Adipocyte (in vitro differentiated cells): ENCODE measurements around the gene DNAJC24.
"Not testable (repeated sequence)": the region's sequence is repeated elsewhere in the genome, so short reads cannot be mapped to it uniquely, and the experiment has no call there.

Source experiments
- DNase-seq: peaks from one replicate; pipeline ENCODE4 v3.0.0-alpha.2; 2015; ENCODE audit warnings: low read depth
- H3K27me3 ChIP-seq: replicated peaks from 2 replicates; pipeline ENCODE4 v1.7.0; 2013; ENCODE audit warnings: mild to moderate bottlenecking, low read length, moderate library complexity; ENCODE audit not compliant: control insufficient read depth, insufficient read depth
- H3K36me3 ChIP-seq: 2 replicates; pipeline ENCODE4 v1.7.0; 2013; ENCODE audit warnings: low read length, mild to moderate bottlenecking, moderate library complexity; ENCODE audit not compliant: control insufficient read depth, insufficient read depth, severe bottlenecking
- H3K4me1 ChIP-seq: 2 replicates; pipeline ENCODE4 v1.7.0; 2013; ENCODE audit warnings: mild to moderate bottlenecking, low read length, moderate library complexity; ENCODE audit not compliant: control insufficient read depth, insufficient read depth
- H3K4me3 ChIP-seq: 2 replicates; pipeline ENCODE4 v1.7.0; 2013; ENCODE audit warnings: mild to moderate bottlenecking, low read length, moderate library complexity
- H3K9ac ChIP-seq: 2 replicates; pipeline ENCODE4 v1.7.0; 2013; ENCODE audit warnings: mild to moderate bottlenecking, low read length, moderate library complexity
- H3K9me3 ChIP-seq: 2 replicates; pipeline ENCODE4 v1.7.0; 2013; ENCODE audit warnings: mild to moderate bottlenecking, low read length, moderate library complexity; ENCODE audit not compliant: control insufficient read depth

The DNAJC24 gene

GRCh38 chr11:31369348-31370329 is at the start of gene DNAJC24, which contains the start of gene DCDC1:
Gene DNAJC24 (plus strand): TSS chr11:31369860. CDS start chr11:31370749, 889 bp downstream.
Gene DCDC1 (minus strand): TSS chr11:31369739. CDS start chr11:31328280, 41,459 bp downstream.
- no peaks in the 10 kb centered on the region for H3K36me3 ChIP-seq
- DNase-seq: peak; percentile 98
- H3K4me3 ChIP-seq: peak within 1 kb of the TSS; percentile 100
- no peaks in the 10 kb centered on the region for H3K9me3 ChIP-seq
- peaks cover 16% of the 10 kb centered on the region for H3K4me1 ChIP-seq
- no peaks in the 10 kb centered on the region for H3K27me3 ChIP-seq
- peak within 1 kb of the TSS; percentile 99 for H3K9ac ChIP-seq

GRCh38 chr11:31321494-31321893 is 48.2 kb upstream of the DNAJC24 start:
- DNase-seq, H3K36me3 ChIP-seq, H3K27me3 ChIP-seq, H3K9me3 ChIP-seq, H3K9ac ChIP-seq, H3K4me3 ChIP-seq: not testable (repeated sequence)
- peaks cover 17% of the 10 kb centered on the region for H3K4me1 ChIP-seq

DNA sequence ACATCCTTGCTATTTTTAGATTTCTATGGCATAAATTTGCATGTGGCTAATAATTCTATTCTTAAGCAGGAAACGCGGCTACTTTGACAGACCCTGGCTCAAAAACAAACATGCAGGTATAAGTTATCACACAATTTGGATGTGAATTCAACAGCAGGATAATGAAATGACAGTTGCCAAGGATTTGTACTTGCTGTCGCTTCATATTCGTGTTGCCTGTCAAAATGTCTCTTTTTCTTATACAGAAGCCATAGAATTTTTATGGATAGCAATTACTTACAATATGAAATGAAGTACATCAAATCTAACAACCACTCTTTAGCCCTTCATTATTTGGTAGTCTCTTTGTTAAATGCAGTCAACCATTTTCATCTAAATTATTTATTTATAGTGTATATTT is 46.5 kb upstream of the DNAJC24 start:
- no peak overlapping the region for H3K4me3 ChIP-seq
- DNase-seq: no peak
- H3K9ac ChIP-seq: no peak overlapping the region
- H3K9me3 ChIP-seq: no peaks in the 10 kb centered on the region
- no peaks in the 10 kb centered on the region for H3K36me3 ChIP-seq
- peaks cover 17% of the 10 kb centered on the region for H3K4me1 ChIP-seq
- H3K27me3 ChIP-seq: no peaks in the 10 kb centered on the region

DNA sequence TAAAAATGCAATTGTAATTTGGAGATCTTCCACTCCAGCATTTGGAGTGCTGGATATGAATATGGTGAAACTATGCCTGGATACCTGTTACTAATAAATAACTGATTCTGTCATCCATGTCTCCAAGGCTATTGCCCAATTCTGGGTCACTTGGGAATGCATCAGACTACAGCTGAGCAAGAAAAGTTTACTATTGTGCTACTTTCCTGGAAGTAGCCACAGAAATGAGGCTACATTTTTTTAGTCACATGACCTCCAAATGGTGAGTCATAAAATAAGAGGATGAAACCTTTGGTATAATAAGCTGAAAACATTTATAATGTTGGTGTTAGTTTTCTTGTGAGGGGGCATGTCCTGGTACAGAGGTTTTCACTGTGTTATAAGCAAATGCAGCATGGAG is 44.5 kb upstream of the DNAJC24 start:
- no peaks in the 10 kb centered on the region for H3K27me3 ChIP-seq
- H3K9me3 ChIP-seq: no peaks in the 10 kb centered on the region
- peak; percentile 34 for DNase-seq
- H3K4me1 ChIP-seq: peaks cover 17% of the 10 kb centered on the region
- no peak overlapping the region for H3K9ac ChIP-seq
- no peak overlapping the region for H3K4me3 ChIP-seq
- no peaks in the 10 kb centered on the region for H3K36me3 ChIP-seq

DNA sequence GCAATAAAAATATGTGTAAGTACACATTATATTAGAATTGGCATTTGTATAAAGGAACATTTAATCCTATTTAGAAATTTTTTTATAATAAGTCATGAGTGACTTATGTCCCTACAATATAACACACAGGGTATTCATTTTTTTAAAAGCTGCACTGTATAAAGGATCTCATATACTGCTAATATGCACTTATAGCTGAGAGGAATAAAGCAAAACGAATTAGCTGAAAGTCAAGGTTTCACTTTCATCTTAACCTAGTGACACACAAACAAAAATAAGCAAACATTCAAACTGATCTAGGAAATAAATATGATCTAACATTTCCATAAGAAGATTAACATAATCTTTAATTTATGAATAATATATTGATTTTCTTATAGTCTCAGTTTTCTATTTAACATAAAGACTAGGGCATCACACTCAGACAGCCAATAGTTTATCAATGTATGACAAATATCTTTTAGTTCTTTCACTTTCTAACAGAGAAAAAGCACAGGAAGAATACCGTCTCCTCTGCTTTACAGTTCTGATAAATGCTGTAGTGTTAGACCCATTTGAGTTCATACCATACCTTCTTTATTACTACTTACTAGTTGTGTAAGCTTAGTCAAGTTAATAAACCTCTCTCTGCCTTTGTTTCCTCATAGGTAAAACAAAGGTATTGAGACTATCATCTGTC is 43.1 kb upstream of the DNAJC24 start:
- DNase-seq: no peak
- Histone ChIP-seq H3K4me1 (peaks cover 17% of the 10 kb centered on the region), H3K4me3 (no peak overlapping the region), H3K36me3 (no peaks in the 10 kb centered on the region), H3K27me3 (no peaks in the 10 kb centered on the region), H3K9ac (no peak overlapping the region), H3K9me3 (no peaks in the 10 kb centered on the region)

GRCh38 chr11:31327417-31327816 is 42.2 kb upstream of the DNAJC24 start:
- DNase-seq: no peak
- H3K9me3 ChIP-seq: no peaks in the 10 kb centered on the region
- no peaks in the 10 kb centered on the region for H3K36me3 ChIP-seq
- H3K4me3 ChIP-seq: no peak overlapping the region
- peaks cover 17% of the 10 kb centered on the region for H3K4me1 ChIP-seq
- no peaks in the 10 kb centered on the region for H3K27me3 ChIP-seq
- H3K9ac ChIP-seq: no peak overlapping the region

- H3K9ac ChIP-seq: no peak overlapping the region
- H3K4me1 ChIP-seq: peaks cover 17% of the 10 kb centered on the region
- no peaks in the 10 kb centered on the region for H3K27me3 ChIP-seq
- DNase-seq: no peak
- H3K4me3 ChIP-seq: no peak overlapping the region
- H3K9me3 ChIP-seq: no peaks in the 10 kb centered on the region
- no peaks in the 10 kb centered on the region for H3K36me3 ChIP-seq
Observed at GRCh38 chr11:31328697-31329096, 41.0 kb upstream of the DNAJC24 start.

- no peak for DNase-seq
- Histone ChIP-seq H3K27me3 (no peaks in the 10 kb centered on the region), H3K9ac (no peak overlapping the region), H3K36me3 (no peaks in the 10 kb centered on the region), H3K4me3 (no peak overlapping the region), H3K4me1 (peaks cover 3% of the 10 kb centered on the region), H3K9me3 (no peaks in the 10 kb centered on the region)
Observed at GRCh38 chr11:31337806-31338205, 31.9 kb upstream of the DNAJC24 start.

- H3K36me3 ChIP-seq: no peaks in the 10 kb centered on the region
- DNase-seq: peak; percentile 31
Observed at GRCh38 chr11:31340903-31341572, 28.6 kb upstream of the DNAJC24 start.

DNA sequence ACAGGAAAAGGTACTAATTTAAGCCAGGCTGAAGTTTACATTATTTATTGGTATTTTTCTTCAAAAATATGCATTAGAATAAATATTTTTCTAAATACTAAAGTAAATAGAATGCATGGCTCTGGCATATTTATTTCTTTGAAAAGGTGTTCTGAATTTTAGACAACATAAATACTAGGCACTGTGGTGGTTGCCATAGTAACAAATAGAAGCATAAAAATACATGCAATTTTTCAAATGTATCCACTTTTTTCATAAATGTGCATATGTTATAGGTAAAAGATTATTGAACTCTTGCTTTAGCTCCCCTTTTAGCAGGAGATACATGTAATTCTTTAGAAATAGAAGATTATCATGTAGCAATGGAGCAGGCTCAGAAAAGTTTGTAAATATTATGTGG is 18.5 kb upstream of the DNAJC24 start:
- H3K4me3 ChIP-seq: no peak overlapping the region
- H3K27me3 ChIP-seq: no peaks in the 10 kb centered on the region
- no peak for DNase-seq
- no peak overlapping the region for H3K9ac ChIP-seq
- H3K4me1 ChIP-seq: peaks cover 11% of the 10 kb centered on the region
- H3K36me3 ChIP-seq: no peaks in the 10 kb centered on the region
- no peaks in the 10 kb centered on the region for H3K9me3 ChIP-seq

More at GRCh38 chr11:31340903-31341572, 28.6 kb upstream of the DNAJC24 start:
- no peaks in the 10 kb centered on the region for H3K27me3 ChIP-seq
- peaks cover 3% of the 10 kb centered on the region for H3K4me1 ChIP-seq
- H3K9me3 ChIP-seq: no peaks in the 10 kb centered on the region
- no peak overlapping the region for H3K9ac ChIP-seq
- no peak overlapping the region for H3K4me3 ChIP-seq

GRCh38 chr11:31355131-31355530 is 14.5 kb upstream of the DNAJC24 start:
- Histone ChIP-seq H3K4me3 (no peak overlapping the region), H3K36me3 (no peaks in the 10 kb centered on the region), H3K4me1 (peaks cover 11% of the 10 kb centered on the region), H3K27me3 (no peaks in the 10 kb centered on the region), H3K9me3 (no peaks in the 10 kb centered on the region), H3K9ac (no peak overlapping the region)
- no peak for DNase-seq
